ENCODE results near the gene MEIS1. TPM values are rescaled to one million over a fixed set of nuclear protein-coding genes. Genes with fewer than 3 reads are reported as not detected.

Gene MEIS1
- total RNA-seq, 1 experiment from 2014 or later = 9.1 TPM

- no peaks in the 10 kb centered on the region for H3K27me3 ChIP-seq (ENCODE audit: insufficient read depth, low read depth)
- H2AFZ ChIP-seq = no peak overlapping the region
- no peaks in the 10 kb centered on the region for H3K4me1 ChIP-seq (replicated peaks; ENCODE audit: insufficient read depth)
- H3K4me3 ChIP-seq = no peak overlapping the region
- H3K36me3 ChIP-seq (ENCODE audit: low read depth) = no peaks in the 10 kb centered on the region
- no TSS peak for BruUV-seq (replicated peaks)
- intact Hi-C loops (cut with micrococcal nuclease; ENCODE audit: unreplicated experiment) = no loop called here
- ChIA-PET POLR2A (ENCODE audit: unreplicated experiment) (no interaction called here), CTCF (no interaction called here)
- TF ChIP-seq CTCF (conservative IDR thresholded peaks at IDR 0.05) (no peak), EZH2 (IDR thresholded peaks at IDR 0.05; ENCODE audit: low read depth) (no peak)
- no peak overlapping the region for H3K4me2 ChIP-seq
- no peak for DNase-seq
- H3F3A ChIP-seq (ENCODE audit: insufficient read depth, low read depth) = no peaks in the 10 kb centered on the region
- H3K9me2 ChIP-seq (ENCODE audit: insufficient read depth) = 0 out of 2 replicates have a peak, but pooled peaks cover 2% of the 10 kb centered on the region
- H3K9me3 ChIP-seq (ENCODE audit: insufficient read depth, low read depth) = no peaks in the 10 kb centered on the region
- H3K79me2 ChIP-seq (ENCODE audit: low read depth) = no peaks in the 10 kb centered on the region
- no peak overlapping the region for H3K27ac ChIP-seq
- H4K20me1 ChIP-seq (ENCODE audit: insufficient read depth) = no peaks in the 10 kb centered on the region
These were observed 103.4 kb downstream of the MEIS1 start for GRCh38 chr2:66538291-66538690.

DNA sequence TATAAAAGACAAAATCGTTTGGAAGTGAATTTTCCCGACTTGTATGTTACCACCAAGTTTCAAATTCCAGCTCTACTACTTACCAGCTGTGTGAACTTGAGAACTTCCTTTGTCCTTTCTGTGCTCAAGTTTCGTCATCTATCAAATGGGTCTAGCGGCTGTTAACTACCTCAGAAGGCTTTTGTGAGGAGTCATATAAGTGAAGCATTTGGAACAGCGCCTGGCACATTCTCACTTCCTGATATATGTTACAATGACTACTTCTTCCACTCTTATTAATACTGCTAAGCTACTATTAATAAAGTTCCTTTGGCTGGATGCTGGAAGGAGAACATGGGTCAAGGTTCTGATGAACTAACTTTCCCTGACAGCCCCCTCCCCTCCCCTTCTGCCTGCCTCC, 104.5 kb downstream of the MEIS1 start:
- H3K27ac ChIP-seq = no peak overlapping the region
- intact Hi-C loops (cut with micrococcal nuclease; ENCODE audit: unreplicated experiment) = no loop called here
- no peak overlapping the region for H3K4me3 ChIP-seq
- CTCF ChIA-PET = no interaction called here
- no TSS peak for BruUV-seq (replicated peaks)
- H3K36me3 ChIP-seq (ENCODE audit: low read depth) = no peaks in the 10 kb centered on the region
- no peaks in the 10 kb centered on the region for H3K9me3 ChIP-seq (ENCODE audit: insufficient read depth, low read depth)
- no peaks in the 10 kb centered on the region for H3K79me2 ChIP-seq (ENCODE audit: low read depth)
- TF ChIP-seq EZH2 (IDR thresholded peaks at IDR 0.05; ENCODE audit: low read depth) = no peak
- no peak for TF ChIP-seq CTCF (conservative IDR thresholded peaks at IDR 0.05)
- H3K27me3 ChIP-seq (ENCODE audit: insufficient read depth, low read depth) = no peaks in the 10 kb centered on the region
- H2AFZ ChIP-seq = no peak overlapping the region
- no peaks in the 10 kb centered on the region for H4K20me1 ChIP-seq (ENCODE audit: insufficient read depth)
- H3K4me1 ChIP-seq (replicated peaks; ENCODE audit: insufficient read depth) = no peaks in the 10 kb centered on the region
- POLR2A ChIA-PET (ENCODE audit: unreplicated experiment) = no interaction called here
- no peak for DNase-seq
- H3K4me2 ChIP-seq = no peak overlapping the region
- 0 out of 2 replicates have a peak, but pooled peaks cover 2% of the 10 kb centered on the region for H3K9me2 ChIP-seq (ENCODE audit: insufficient read depth)
- H3F3A ChIP-seq (ENCODE audit: insufficient read depth, low read depth) = no peaks in the 10 kb centered on the region

- Histone ChIP-seq H3K9me3 (ENCODE audit: insufficient read depth, low read depth) (no peaks in the 10 kb centered on the region), H3K4me1 (replicated peaks; ENCODE audit: insufficient read depth) (no peaks in the 10 kb centered on the region), H2AFZ (no peak overlapping the region), H3K4me3 (no peak overlapping the region), H3F3A (ENCODE audit: insufficient read depth, low read depth) (no peaks in the 10 kb centered on the region), H3K9me2 (ENCODE audit: insufficient read depth) (0 out of 2 replicates have a peak, but pooled peaks cover 2% of the 10 kb centered on the region), H3K27me3 (ENCODE audit: insufficient read depth, low read depth) (no peaks in the 10 kb centered on the region), H3K79me2 (ENCODE audit: low read depth) (no peaks in the 10 kb centered on the region), H4K20me1 (ENCODE audit: insufficient read depth) (no peaks in the 10 kb centered on the region), H3K27ac (no peak overlapping the region), H3K4me2 (no peak overlapping the region), H3K36me3 (ENCODE audit: low read depth) (no peaks in the 10 kb centered on the region)
- no peak for DNase-seq
- no TSS peak for BruUV-seq (replicated peaks)
- CTCF ChIA-PET = no interaction called here
- POLR2A ChIA-PET (ENCODE audit: unreplicated experiment) = no interaction called here
- TF ChIP-seq CTCF (conservative IDR thresholded peaks at IDR 0.05) = no peak
- no peak for TF ChIP-seq EZH2 (IDR thresholded peaks at IDR 0.05; ENCODE audit: low read depth)
- intact Hi-C loops (cut with micrococcal nuclease; ENCODE audit: unreplicated experiment) = no loop called here
These were observed 106.7 kb downstream of the MEIS1 start for GRCh38 chr2:66541646-66542045.
